HG03135 (cell line): ENCODE measurements around the gene KLK15.
"Not testable (repeated sequence)": the region's sequence is repeated elsewhere in the genome, so short reads cannot be mapped to it uniquely, and the experiment has no call there.

Source experiments
- ATAC-seq: cut with Tn5 transposase; IDR thresholded peaks from one replicate; pipeline ENCODE4 v1.9.1; 2021; ENCODE audit warnings: mild to moderate bottlenecking, moderate library complexity; ENCODE audit not compliant: unreplicated experiment

The KLK15 gene

DNA sequence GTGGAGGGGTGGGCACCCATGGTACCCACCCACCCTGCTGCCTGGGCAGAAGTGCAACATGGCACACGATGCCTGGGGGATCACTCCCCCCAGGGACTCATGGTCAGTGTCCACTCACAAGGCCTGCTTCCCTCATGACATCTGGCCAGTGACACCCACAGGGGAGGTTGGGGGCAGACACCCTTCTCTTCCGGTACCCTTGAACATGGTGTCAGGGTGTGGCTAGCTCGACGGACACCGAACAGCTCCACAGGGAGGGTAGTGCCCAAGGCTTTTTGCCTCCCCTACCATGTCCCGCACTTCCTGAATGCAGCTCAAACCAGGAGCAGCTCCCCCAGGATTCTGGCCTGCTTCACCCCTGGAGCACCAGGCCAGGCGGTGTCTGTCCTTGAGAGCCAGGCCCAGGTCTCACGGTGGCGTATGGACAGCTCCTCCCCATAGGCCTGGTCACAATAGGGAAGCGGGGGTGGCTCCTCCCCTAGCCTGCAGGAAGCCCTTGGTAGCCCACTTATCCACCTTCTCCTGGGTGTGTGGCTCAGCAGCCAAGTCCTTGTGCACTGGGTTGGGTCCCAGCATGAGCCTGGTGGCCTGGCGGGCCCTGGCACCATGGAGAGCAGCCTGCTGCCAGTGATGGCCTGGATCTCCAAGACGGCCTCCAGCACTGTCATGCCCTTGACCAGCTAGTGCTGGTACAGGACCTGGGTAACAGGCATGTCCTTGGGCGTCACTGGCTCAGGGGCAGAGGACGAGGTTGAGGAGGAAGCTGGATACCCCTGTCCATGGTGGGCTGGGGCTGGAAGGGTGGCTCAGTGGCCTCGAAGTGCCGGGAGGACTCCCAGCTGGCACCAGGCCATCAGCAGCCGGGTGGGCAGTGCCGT, 35.4 kb downstream of the KLK15 start:
- no peak for ATAC-seq

- ATAC-seq = no peak
Observed at GRCh38 chr19:50797429-50797780, 36.0 kb downstream of the KLK15 start.

DNA sequence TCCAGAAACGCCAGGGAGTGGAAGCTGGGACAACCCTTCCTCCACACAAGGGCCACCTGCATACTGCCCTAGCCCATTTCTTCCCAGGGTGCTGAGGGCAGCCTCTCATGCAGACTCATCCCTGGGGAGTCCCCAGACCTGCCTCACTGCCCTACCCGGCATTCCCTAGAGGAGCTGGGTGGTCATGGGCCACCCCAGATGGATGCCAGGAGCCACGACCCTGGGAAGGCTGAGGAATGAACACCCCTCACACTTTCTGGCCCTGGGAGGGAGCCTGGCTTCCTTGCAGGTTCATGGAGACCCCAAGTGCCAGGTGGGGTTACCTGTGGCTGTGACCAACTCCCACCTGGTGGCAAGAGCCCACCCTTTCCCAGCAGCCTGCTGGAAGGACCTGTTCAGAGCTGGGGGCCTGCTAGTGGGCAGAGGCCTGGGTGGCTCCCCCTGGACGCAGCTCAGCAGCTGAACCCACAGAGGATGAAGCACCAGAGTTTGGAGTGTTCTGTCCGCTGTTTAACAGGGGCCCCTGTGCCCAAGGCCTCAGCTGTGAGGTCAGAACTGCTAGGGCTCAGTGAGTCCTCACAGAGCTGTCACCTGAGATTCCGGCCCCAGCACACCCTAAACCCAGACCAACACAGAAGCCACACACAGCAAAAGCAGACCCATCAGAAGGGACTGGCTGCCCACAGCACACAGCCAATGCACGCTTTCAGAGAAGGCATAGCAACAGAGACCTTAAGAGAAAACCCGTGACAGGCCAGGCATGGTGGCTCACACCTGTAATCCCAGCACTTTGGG, 36.5 kb downstream of the KLK15 start:
- no peak for ATAC-seq

GRCh38 chr19:50796128-50796633, 37.2 kb downstream of the KLK15 start:
- no peak for ATAC-seq

- ATAC-seq = no peak
Observed at GRCh38 chr19:50795664-50796073, 37.7 kb downstream of the KLK15 start.

DNA sequence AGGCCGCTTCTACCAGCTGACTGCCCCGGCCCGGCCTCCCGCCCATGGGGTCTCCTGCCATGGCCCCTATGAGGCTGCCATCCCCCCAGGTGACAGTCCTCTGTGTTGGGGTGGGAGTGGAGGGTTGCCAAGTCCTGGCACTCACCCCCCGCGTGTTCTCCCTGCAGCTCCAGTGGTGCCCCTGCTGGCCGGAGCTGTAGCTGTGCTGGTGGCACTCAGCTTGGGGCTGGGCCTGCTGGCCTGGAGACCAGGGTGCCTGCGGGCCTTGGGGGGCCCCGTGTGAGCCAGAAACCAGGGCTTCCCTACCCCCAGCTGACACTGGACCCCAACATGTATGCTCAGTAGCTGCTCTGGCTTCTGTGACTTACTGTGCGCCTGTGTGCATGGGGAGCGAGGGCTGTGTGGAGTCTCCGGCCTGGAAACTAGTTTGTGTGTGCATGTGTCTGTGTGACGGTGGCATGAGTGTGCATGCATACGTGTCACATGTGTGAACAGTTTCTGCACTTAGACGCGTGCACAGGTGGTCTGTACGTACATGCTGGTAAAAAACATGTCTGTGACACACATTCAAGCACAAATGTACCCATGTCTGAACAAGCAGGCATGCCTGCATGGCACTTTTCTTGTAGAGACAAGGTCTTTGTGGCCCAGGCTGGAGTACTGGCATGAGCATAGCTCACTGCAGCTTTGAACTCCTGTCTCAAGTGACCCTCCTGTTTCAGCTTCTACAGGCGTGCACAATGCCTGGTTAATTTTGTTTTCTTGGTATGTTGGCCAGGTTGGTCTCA, 38.3 kb downstream of the KLK15 start:
- no peak for ATAC-seq

DNA sequence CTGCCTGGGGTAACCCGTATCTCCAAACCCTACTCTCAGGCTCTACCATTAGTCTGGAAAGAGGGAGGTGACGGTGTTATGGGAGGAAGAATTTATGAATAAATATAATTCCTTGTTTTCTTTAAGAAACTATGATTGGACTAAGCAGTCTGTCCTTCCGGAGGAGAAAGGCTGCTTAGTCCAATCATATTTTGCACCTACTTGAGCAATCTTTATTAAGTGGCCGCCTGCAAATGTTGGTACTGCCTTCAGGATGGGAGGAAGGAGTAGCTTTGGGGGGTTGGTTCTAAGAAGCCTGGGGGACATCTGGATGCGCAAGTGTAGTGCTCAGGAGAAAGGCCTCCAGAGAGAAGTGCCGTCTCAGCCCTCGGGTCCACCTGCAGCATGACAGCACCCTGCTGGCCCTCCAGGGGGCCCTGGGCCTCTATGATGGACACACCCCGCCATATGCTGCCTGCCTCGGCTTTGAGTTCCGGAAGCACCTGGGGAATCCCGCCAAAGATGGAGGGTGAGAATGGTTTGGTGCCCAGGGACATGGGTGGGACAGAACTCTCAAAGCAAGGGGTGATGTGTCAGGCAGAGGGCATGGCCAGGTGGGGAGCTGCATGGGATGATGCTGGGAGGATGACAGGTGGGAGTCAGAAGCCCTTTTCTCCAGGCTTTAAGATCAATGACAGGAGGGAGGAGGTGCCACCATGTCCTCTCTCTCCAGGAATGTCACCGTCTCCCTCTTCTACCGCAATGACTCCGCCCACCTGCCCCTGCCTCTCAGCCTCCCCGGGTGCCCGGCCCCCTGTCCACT, 39.1 kb downstream of the KLK15 start:
- ATAC-seq = no peak

DNA sequence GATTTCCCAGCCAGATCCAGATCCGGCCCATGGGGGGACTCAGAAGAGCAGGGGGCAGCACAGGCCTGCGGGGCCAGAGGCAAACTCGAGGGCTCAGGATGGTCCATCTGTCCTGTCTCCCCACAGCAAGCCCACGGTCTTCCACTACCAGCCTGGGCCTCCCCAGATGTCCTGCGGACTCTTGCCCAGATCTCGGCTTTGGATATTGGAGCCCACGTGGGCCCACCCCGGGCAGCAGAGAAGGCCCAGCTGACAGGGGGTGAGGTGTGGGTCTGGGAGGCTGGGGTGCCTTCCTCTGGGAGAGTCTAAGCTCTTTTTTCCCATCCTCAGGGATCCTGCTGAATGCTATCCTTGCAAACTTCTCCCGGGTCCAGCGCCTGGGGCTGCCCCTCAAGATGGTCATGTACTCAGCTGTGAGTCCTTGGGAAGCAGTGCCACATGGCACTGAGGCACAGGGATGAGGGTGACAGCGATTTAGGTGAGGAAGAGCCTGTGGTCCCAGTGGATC, 39.8 kb downstream of the KLK15 start:
- ATAC-seq = no peak

DNA sequence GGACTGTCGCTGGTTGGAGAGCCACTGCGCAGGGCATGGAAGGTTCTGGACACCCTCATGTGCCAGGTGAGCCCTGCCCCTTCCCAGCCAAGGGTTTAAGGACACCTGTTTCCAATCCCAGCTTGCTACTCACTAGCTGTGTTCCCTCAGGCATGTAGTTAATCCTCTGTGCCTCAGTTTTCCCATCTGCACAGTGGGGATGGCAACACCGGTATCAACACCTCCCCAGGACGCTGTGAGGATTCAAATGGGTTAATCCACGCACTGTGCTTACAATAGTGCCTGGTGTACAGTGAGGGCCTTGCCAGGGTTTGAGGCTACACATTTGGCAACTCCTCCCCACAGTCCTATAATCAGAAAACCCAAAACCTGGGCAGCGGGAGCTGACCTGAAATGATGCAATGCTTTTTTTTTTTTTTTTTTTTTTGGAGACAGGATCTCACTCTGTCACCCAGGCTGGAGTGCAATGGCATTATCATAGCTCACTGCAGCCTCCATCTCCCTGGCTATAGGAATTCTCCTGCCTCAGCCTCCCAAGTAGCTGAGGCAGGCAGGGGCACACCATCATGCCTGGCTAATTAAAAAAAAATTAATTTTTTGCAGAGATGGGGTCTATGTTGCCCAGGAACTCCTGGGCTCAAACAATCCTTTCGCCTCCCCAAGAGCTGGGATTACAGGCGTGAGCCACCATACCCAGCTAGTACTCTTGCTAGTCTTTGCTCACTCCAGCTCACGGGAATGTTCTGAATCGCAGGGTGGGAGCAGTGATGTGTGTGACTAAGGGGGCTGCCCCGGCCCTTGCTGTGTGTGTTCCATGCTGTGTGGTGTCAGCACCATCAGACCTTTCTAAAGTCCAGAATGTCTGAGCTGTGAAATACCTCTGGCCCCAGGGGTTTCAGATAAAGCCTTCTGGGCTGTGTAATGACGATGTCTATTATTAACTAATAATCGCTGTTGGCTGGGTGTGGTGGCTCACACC, 40.8 kb downstream of the KLK15 start:
- no peak for ATAC-seq

- no peak for ATAC-seq
Observed at GRCh38 chr19:50791594-50792271, 41.6 kb downstream of the KLK15 start.

DNA sequence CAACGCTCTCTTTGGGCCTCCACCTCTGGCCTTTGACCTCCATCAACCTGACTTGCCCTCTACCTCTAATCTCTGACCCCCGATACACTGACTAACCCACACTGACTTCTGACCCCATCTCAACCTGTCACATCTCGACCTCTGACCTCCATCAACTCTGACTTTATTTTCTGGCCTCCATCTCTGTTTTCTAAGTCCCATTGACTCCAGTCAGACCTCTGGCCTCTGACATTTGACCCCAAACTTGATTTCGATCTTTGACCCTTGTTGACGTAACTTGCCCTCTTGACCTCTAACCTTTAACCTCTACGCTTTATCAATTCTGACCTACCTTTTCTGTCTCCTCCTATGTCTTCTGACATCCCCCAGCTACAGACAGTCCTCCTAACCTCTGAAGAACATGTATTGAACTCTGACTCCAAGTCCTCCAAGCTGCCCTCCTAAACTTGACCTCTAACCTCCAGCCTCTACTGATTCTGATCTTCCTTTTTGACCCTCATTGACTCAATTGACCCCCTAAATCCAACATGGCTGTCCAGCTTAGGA, 42.4 kb downstream of the KLK15 start:
- ATAC-seq = no peak

- ATAC-seq = no peak
Observed at GRCh38 chr19:50790396-50790795, 43.0 kb downstream of the KLK15 start, which contains the start of gene ACP4. ACP4 (plus strand) TSS chr19:50790415; CDS start chr19:50790415, 0 bp downstream.

GRCh38 chr19:50785329-50785728, 48.0 kb downstream of the KLK15 start:
- no peak for ATAC-seq

DNA sequence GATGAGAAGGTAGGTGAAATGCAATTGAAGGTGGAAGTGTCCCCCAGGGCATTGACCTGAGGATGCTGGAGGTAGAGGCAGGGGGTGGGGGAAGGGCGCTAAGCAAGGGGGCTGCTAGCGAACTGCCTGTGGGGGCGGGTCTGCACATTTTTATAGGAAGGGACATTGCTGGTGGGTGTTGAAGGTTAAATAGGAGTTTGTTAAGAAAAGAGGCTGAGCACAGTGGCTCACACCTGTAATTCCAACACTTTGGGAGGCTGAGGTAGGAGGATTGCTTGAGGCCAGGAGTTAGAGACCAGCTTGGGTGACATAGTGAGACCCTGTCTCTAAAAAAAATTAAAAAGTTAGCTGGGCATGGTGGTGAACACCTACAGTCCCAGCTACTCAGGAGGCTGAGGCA, 48.7 kb downstream of the KLK15 start:
- no peak for ATAC-seq

DNA sequence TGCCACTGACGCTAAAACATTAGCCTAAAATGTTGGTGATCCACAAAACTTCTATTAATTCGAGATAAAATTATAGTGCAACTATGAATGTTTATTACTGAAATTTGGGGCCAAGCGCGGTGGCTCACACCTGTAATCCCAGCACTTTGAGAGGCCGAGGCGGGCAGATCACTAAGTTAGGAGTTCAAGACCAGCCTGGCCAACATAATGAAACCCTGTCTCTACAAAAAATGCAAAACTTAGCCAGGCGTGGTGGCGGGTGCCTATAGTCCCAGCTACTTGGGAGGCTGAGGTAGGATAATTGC, 49.6 kb downstream of the KLK15 start:
- ATAC-seq = not testable (repeated sequence)

DNA sequence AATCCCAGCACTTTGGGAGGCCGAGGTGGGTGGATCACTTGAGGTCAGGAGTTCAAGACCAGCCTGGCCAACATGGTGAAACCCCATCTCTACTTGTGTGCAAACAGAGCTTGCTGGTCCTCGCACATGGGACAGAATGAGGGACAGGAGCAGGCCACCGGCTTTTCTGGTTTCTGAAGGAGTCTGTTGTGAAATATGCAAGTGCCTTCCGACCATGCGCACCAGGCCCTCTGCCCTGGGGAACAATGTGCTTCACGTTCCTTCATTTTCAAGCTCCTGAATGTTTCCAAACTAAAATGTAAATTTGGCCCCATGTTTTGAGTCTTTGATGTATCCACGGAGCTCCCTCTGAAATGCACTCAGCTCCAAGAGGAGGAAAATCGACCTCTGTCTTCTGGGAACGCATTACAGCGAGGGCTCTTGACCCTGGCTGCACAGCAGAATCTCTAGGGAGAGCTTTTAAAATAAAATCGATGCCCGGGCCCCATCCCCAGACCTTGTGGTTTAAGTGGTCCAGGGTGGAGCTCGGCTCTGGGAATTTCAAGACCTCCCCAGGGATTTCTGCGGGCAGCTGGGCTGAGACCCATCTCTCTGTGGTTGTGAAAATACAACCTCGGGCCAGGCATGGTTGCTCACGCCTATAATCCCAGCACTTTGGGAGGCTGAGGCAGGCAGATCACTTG, 52.5 kb downstream of the KLK15 start:
- ATAC-seq = no peak
